ENCODE data around the gene FAM83C.

Gene FAM83C

GRCh38 chr20:35235881-35236280 is 56.3 kb downstream of the FAM83C start:
- no peak for DNase-seq (ENCODE audit: low read depth in 2 of 2)
